NCI-H1694 (cell line): ENCODE measurements around the gene TBX1.
"Not testable (repeated sequence)": the region's sequence is repeated elsewhere in the genome, so short reads cannot be mapped to it uniquely, and the experiment has no call there.

Source experiments
- DNase-seq: peaks from one replicate; lab custom pipeline; 2025; lab: John Stamatoyannopoulos, UW

The TBX1 gene

GRCh38 chr22:19784384-19785175 lies 24.0 kb downstream of the TBX1 start:
- no peak for DNase-seq

- DNase-seq, result no peak
Measured at GRCh38 chr22:19785461-19786263, 25.1 kb downstream of the TBX1 start.

GRCh38 chr22:19786264-19786585 lies 25.6 kb downstream of the TBX1 start:
- no peak for DNase-seq

- DNase-seq, result no peak
Measured at GRCh38 chr22:19786959-19787848, 26.6 kb downstream of the TBX1 start.

GRCh38 chr22:19787849-19788141 lies 27.2 kb downstream of the TBX1 start:
- DNase-seq, result no peak

- DNase-seq, result no peak
Measured at GRCh38 chr22:19788661-19789225, 28.2 kb downstream of the TBX1 start.

- no peak for DNase-seq
Measured at GRCh38 chr22:19789406-19789805, 28.8 kb downstream of the TBX1 start.

- no peak for DNase-seq
Measured at GRCh38 chr22:19789828-19790227, 29.2 kb downstream of the TBX1 start.

- DNase-seq, result no peak
Measured at GRCh38 chr22:19791243-19791642, 30.7 kb downstream of the TBX1 start.

- no peak for DNase-seq
Measured at GRCh38 chr22:19791894-19792293, 31.3 kb downstream of the TBX1 start.

GRCh38 chr22:19792383-19792896 lies 31.9 kb downstream of the TBX1 start:
- not testable (repeated sequence) for DNase-seq

GRCh38 chr22:19793161-19793560 lies 32.6 kb downstream of the TBX1 start:
- no peak for DNase-seq

GRCh38 chr22:19793661-19794310 lies 33.2 kb downstream of the TBX1 start:
- DNase-seq, result no peak

GRCh38 chr22:19795617-19796008 lies 35.0 kb downstream of the TBX1 start:
- DNase-seq, result no peak

- no peak for DNase-seq
Measured at GRCh38 chr22:19796160-19796559, 35.6 kb downstream of the TBX1 start.

- no peak for DNase-seq
Measured at GRCh38 chr22:19797086-19798002, 36.8 kb downstream of the TBX1 start.

- no peak for DNase-seq
Measured at GRCh38 chr22:19798003-19798665, 37.6 kb downstream of the TBX1 start.

GRCh38 chr22:19798891-19799293 lies 38.3 kb downstream of the TBX1 start:
- DNase-seq, result no peak

GRCh38 chr22:19799322-19800190 lies 39.0 kb downstream of the TBX1 start:
- no peak for DNase-seq
